BE2C (cell line): ENCODE measurements around the gene KLHDC7A.

Experiments used
- DNase-seq: peaks from one replicate; pipeline ENCODE4 v3.0.0-alpha.2; 2020
- H3K27me3 ChIP-seq: fragments of 250-450 bp; sonication (Bioruptor Pico); 2 replicates; pipeline ENCODE4 v1.5.1; 2020; ENCODE audit warnings: mild to moderate bottlenecking
- H3K36me3 ChIP-seq: fragments of 250-450 bp; sonication (Bioruptor Pico); 2 replicates; pipeline ENCODE4 v1.5.1; 2020; ENCODE audit warnings: mild to moderate bottlenecking
- H3K4me1 ChIP-seq: fragments of 250-450 bp; sonication (Bioruptor Pico); 2 replicates; pipeline ENCODE4 v1.5.1; 2020
- H3K4me3 ChIP-seq: 2 replicates; pipeline ENCODE4 v1.5.1; 2011; ENCODE audit warnings: low read depth, low read length
- H3K9me3 ChIP-seq: fragments of 250-450 bp; sonication (Bioruptor Pico); 2 replicates; pipeline ENCODE4 v1.5.1; 2020
- CTCF ChIP-seq: IDR thresholded peaks from 2 replicates; pipeline ENCODE4 v1.5.1; 2012; ENCODE audit warnings: mild to moderate bottlenecking, low read depth, low read length

The KLHDC7A gene

GRCh38 chr1:18470671-18471355 is 9.9 kb upstream of the KLHDC7A start:
- H3K4me1 ChIP-seq, result no peaks in the 10 kb centered on the region
- no peak overlapping the region for H3K4me3 ChIP-seq
- no peaks in the 10 kb centered on the region for H3K27me3 ChIP-seq
- no peak for TF ChIP-seq CTCF
- no peak for DNase-seq
- no peaks in the 10 kb centered on the region for H3K36me3 ChIP-seq
- no peaks in the 10 kb centered on the region for H3K9me3 ChIP-seq

GRCh38 chr1:18473195-18473815 is 7.4 kb upstream of the KLHDC7A start:
- no peak for DNase-seq
- no peaks in the 10 kb centered on the region for H3K4me1 ChIP-seq
- H3K27me3 ChIP-seq, result no peaks in the 10 kb centered on the region
- no peaks in the 10 kb centered on the region for H3K36me3 ChIP-seq
- no peak overlapping the region for H3K4me3 ChIP-seq
- no peak for TF ChIP-seq CTCF
- no peaks in the 10 kb centered on the region for H3K9me3 ChIP-seq

GRCh38 chr1:18474559-18475175 is 6.1 kb upstream of the KLHDC7A start:
- no peak for TF ChIP-seq CTCF
- DNase-seq, result no peak
- H3K4me3 ChIP-seq, result no peak overlapping the region
- H3K9me3 ChIP-seq, result no peaks in the 10 kb centered on the region
- H3K4me1 ChIP-seq, result no peaks in the 10 kb centered on the region
- H3K36me3 ChIP-seq, result no peaks in the 10 kb centered on the region
- no peaks in the 10 kb centered on the region for H3K27me3 ChIP-seq

- DNase-seq, result no peak
- Histone ChIP-seq H3K4me1 (no peaks in the 10 kb centered on the region), H3K36me3 (no peaks in the 10 kb centered on the region), H3K4me3 (no peak overlapping the region), H3K27me3 (no peaks in the 10 kb centered on the region), H3K9me3 (no peaks in the 10 kb centered on the region)
- TF ChIP-seq CTCF, result no peak
Measured at GRCh38 chr1:18475234-18475905, 5.4 kb upstream of the KLHDC7A start.

- H3K27me3 ChIP-seq, result no peaks in the 10 kb centered on the region
- H3K36me3 ChIP-seq, result no peaks in the 10 kb centered on the region
- no peak for DNase-seq
- H3K4me3 ChIP-seq, result no peak overlapping the region
- no peaks in the 10 kb centered on the region for H3K4me1 ChIP-seq
- no peak for TF ChIP-seq CTCF
- H3K9me3 ChIP-seq, result no peaks in the 10 kb centered on the region
Measured at GRCh38 chr1:18479454-18479853, 1.3 kb upstream of the KLHDC7A start.
